Activated CD4-positive, alpha-beta T cell treated with anti-CD3 and anti-CD28 coated beads, Interleukin-2, Interleukin-6, amounts not matched to agents 100 ng/mL and 50 ng/mL, durations not matched to agents 16 hours and 8 hours (primary cell): Measurements from ENCODE around the gene SYDE1.
"Not testable (repeated sequence)": the region's sequence is repeated elsewhere in the genome, so short reads cannot be mapped to it uniquely, and the experiment has no call there.

ENCODE experiments used
- DNase-seq: peaks from one replicate; pipeline ENCODE4 v3.0.0-alpha.2; 2020

Gene SYDE1, protein sequence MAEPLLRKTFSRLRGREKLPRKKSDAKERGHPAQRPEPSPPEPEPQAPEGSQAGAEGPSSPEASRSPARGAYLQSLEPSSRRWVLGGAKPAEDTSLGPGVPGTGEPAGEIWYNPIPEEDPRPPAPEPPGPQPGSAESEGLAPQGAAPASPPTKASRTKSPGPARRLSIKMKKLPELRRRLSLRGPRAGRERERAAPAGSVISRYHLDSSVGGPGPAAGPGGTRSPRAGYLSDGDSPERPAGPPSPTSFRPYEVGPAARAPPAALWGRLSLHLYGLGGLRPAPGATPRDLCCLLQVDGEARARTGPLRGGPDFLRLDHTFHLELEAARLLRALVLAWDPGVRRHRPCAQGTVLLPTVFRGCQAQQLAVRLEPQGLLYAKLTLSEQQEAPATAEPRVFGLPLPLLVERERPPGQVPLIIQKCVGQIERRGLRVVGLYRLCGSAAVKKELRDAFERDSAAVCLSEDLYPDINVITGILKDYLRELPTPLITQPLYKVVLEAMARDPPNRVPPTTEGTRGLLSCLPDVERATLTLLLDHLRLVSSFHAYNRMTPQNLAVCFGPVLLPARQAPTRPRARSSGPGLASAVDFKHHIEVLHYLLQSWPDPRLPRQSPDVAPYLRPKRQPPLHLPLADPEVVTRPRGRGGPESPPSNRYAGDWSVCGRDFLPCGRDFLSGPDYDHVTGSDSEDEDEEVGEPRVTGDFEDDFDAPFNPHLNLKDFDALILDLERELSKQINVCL

DNA sequence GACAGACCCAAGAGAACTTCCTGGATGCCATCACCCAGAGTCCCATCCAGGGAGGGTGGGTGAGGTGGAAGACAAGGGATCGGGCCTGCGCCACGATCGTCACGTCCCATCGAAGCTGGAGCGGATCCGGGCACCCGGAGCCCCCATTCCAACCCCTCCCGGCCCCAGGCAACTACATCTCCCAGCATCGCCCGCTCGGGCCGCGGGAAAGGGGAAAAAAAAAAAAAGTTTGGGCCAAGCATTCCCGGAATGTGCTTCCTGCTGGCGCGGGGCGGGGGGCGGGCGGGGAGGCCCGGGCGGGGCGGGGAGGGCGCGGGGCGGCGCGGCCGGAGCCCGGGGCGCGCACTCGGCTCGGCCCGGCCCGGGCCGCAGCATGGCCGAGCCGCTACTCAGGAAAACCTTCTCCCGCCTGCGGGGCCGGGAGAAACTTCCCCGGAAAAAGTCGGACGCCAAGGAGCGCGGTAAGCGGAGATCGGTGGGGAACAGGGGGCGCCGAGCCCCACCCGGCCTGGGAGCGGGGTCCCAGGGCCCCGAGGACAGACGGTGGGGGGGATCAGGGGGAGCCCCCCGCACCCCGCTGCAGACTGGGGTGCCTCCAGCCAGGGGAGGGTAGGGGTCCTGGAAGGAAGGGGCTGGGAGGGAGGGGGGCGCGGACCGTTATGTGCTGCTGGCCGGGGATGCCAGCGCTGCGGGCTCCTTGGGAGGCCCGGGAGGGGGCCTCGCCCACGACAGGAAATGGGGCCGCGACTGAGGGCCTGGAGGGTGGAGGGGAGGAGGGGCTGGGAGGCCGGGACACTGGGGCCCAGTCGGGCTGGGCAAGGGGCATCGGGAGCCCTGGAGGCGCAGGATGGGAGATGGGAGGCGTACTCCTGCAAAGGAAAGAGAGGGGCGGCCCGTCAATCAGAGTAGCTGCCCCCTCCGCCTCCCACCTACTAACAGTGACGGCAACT is at the start of gene SYDE1:
SYDE1 (plus strand) TSS at position 341 of the 950 bp plus-strand sequence; CDS start at position 374, 33 bp downstream.
- no peak for DNase-seq

- DNase-seq: no peak
These were observed 45.2 kb upstream of the SYDE1 start for GRCh38 chr19:15062036-15062435.

GRCh38 chr19:15070386-15070785 is 36.8 kb upstream of the SYDE1 start:
- not testable (repeated sequence) for DNase-seq

GRCh38 chr19:15072930-15073647 is 34.1 kb upstream of the SYDE1 start:
- DNase-seq: no peak

DNA sequence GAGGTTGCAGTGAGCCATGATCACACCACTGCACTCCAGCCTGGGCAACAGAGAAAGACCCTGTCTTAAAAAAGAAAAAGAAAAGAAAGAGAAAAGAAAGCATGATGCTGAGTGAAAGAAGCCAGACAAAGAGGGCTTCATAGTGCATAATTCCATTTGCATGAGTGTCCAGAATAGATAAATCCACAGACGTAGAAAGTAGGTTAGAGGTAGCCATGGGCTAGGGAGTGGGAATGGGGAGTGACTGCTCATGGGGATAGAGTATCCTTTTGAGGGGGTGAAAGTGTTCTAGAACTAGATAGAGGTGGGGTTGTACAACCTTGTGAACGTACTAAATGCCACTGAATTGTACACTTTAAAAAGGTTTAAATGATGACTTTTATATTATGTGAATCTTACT is 32.8 kb upstream of the SYDE1 start:
- DNase-seq: no peak

DNA sequence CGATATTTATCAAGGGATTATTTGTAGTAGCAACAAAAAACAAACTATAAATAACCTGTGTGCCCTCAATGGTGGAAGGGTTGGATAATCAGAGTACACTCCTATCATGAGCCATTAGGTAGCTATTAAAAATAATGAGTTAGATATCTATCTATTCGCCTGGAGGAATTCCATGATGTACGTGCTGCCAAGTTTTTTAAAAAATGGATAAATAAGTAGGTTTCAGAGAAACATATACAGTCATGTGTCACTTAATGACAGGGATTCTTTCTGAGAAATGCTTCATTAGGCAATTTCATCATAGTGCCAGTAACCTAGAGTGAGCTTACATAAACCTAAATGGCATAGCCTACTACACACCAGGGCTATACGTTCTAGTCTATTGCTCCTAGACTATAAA is 31.4 kb upstream of the SYDE1 start:
- no peak for DNase-seq

DNA sequence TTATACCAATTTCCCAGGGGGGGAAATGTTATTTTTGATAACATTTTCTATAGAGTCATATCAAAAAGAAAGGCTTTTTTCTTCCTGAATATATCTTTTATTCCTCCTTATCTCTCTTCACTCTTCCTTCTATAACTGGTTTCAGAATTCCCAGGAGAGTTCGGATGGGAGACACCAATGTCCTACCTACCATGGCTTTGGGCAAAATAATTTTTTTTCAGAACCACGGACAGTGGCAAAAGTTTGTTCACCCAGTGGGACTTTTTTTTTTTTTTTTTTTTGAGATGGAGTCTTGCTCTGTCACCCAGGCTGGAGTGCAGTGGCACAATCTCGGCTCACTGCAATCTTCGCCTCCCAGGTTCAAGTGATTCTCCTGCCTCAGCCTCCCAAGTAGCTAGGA is 27.2 kb upstream of the SYDE1 start:
- DNase-seq: not testable (repeated sequence)

DNA sequence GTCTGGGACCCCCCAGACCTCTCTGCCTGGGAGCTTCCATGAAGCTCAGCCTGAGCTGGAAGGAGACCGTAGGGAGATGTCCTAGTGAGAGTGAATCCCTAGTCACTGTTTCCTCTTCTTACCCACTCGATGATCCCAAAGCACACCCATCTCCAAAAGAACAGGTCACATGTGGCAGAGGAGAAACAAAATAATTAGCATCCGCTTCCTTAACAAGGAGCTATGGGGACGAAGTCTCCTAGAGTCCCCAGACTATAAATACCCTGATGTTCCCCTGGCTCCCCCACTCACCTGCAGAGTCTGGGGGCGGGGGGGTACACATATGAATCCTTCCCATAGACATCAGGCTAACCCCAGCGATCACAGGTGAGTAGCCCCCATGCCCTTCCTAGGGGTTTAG is 25.3 kb upstream of the SYDE1 start, which contains the start of gene OR1I1:
OR1I1 (plus strand) TSS at position 301 of the 400 bp plus-strand sequence. CDS start 4,855 bp downstream, outside the sequence.
- no peak for DNase-seq

- no peak for DNase-seq
These were observed 20.0 kb upstream of the SYDE1 start for GRCh38 chr19:15087182-15087581.

- peak; percentile 76 for DNase-seq
These were observed 15.1 kb upstream of the SYDE1 start for GRCh38 chr19:15091918-15092753.

- no peak for DNase-seq
These were observed 14.2 kb upstream of the SYDE1 start for GRCh38 chr19:15093001-15093400.

- DNase-seq: no peak
These were observed 11.0 kb upstream of the SYDE1 start for GRCh38 chr19:15096223-15096622.

DNA sequence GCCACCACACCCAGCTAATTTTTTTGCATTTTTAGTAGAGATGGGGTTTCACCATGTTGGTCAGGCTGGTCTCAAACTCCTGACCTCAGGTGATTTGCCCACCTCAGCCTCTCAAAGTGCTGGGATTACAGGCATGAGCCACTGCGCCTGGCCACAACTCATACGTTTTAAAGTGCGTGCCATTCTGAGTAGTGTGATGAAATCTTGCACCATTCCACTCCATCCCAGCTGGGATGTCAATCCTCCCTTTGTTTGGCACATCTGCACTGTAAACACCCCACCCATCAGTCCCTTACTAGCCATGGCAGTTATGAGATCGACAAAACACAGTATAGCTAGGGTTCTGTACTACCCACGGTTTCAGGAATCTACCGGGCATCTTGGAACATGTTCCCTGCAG is 9.2 kb upstream of the SYDE1 start:
- not testable (repeated sequence) for DNase-seq

DNA sequence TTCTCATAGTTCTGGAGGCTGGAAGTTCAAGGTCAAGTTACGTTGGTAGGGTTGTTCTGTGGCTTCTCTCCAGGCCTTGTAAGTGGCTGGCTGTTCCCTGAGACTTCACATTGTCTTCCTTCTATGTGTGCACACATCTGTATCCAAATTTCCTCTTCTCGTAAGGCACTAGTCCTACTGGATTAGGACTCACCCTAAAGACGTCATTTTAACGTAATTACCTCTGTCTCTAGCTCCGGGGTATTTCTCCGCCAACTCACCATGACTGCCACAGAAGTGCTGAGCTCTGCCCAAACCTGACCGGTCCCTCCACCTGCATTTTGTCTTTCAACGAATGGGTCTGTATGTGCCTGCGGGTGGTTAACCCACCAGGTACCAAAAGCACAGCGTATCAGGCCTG is 8.7 kb upstream of the SYDE1 start:
- DNase-seq: no peak

- DNase-seq: no peak
These were observed 8.1 kb upstream of the SYDE1 start for GRCh38 chr19:15099017-15099582.

GRCh38 chr19:15101479-15102082 is 5.6 kb upstream of the SYDE1 start:
- peak; percentile 60 for DNase-seq

- no peak for DNase-seq
These were observed 3.2 kb upstream of the SYDE1 start for GRCh38 chr19:15104003-15104402.

DNA sequence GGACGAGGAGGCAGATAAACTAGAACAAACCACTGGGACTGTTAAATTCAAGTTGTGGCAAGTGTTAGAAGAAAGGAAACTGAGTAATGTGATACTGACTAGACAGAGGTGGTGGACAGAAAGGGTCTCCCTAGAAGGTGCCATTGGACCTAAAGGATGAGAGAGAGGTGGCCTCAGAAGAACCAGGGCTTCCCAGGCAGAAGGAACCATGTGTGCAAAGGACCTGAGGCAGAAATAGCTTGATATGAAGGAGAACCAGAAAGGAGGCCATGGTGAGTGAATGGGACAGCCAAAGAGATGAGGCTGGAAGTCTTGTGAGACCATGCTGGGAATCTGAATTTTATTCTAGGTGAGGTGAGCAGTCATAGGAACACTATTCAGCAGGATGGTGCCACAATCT is 2.8 kb upstream of the SYDE1 start:
- DNase-seq: no peak

- DNase-seq: no peak
These were observed 2.2 kb upstream of the SYDE1 start for GRCh38 chr19:15105044-15105443.

GRCh38 chr19:15108145-15108844 is 1.1 kb downstream of the SYDE1 start:
- DNase-seq: no peak
